Spleen (tissue), 11 donors: ENCODE results near the gene HGS. TPM values are rescaled to one million over a fixed set of nuclear protein-coding genes. Genes with fewer than 3 reads are reported as not detected.
A peak's percentile ranks its signal among the peaks of the same experiment; 100 is the strongest.
"Not testable (repeated sequence)": the region's sequence is repeated elsewhere in the genome, so short reads cannot be mapped to it uniquely, and the experiment has no call there.

Experiments used
- DNase-seq: peaks from one replicate; pipeline ENCODE4 v3.0.0-alpha.2; 2020
- H3K27ac ChIP-seq, 8 donors: fragments of 200-600 bp; sonication (generic) in 7 of 8; 1 replicate in 4 of 8; 2 replicates in 4 of 8; pipeline versions ENCODE4 v1.5.0 to v1.8.0; 2016 to 2021; ENCODE audit warnings: inconsistent platforms in 4 of 8, mild to moderate bottlenecking in 4 of 8, moderate library complexity in 1 of 8
- H3K27me3 ChIP-seq, 7 donors: fragments of 200-600 bp; sonication (generic) in 6 of 7; replicated peaks in 1 of 7; 1 replicate in 4 of 7; 2 replicates in 3 of 7; pipeline versions ENCODE4 v1.5.0 to v1.8.0; 2016 to 2021; ENCODE audit warnings: inconsistent platforms in 3 of 7, mild to moderate bottlenecking in 1 of 7
- H3K36me3 ChIP-seq, 6 donors: fragments of 200-600 bp; sonication (generic) in 5 of 6; 1 replicate in 4 of 6; 2 replicates in 2 of 6; pipeline versions ENCODE4 v1.5.0 to v1.8.0; 2016 to 2021; ENCODE audit warnings: inconsistent platforms in 2 of 6
- H3K4me1 ChIP-seq, 6 donors: fragments of 200-600 bp; sonication (generic) in 5 of 6; 1 replicate in 3 of 6; 2 replicates in 3 of 6; pipeline versions ENCODE4 v1.5.0 to v1.8.0; 2016 to 2021; ENCODE audit warnings: inconsistent platforms in 3 of 6
- H3K4me3 ChIP-seq, 8 donors: fragments of 200-600 bp; sonication (generic) in 7 of 8; 1 replicate in 4 of 8; 2 replicates in 4 of 8; pipeline versions ENCODE4 v1.5.0 to v1.8.0; 2016 to 2021; ENCODE audit warnings: inconsistent platforms in 4 of 8, mild to moderate bottlenecking in 4 of 8, moderate library complexity in 2 of 8
- H3K9me3 ChIP-seq, 8 donors: fragments of 200-600 bp; sonication (generic) in 7 of 8; 1 replicate in 4 of 8; 2 replicates in 4 of 8; pipeline versions ENCODE4 v1.5.0 to v1.8.0; 2016 to 2021; ENCODE audit warnings: inconsistent platforms in 4 of 8
- POLR2A ChIP-seq, 3 donors: fragments of 450-650 bp; IDR thresholded peaks; one replicate each; pipeline ENCODE4 v1.5.1; 2017; ENCODE audit warnings: antibody characterized with exemption in 3 of 3, mild to moderate bottlenecking in 1 of 3
- POLR2AphosphoS5 ChIP-seq, 3 donors: sonication (generic); formaldehyde crosslinking; IDR thresholded peaks; one replicate each; pipeline ENCODE4 v1.5.1; 2017; ENCODE audit warnings: antibody characterized with exemption in 3 of 3
- WGBS, 5 donors: extraction: QIAGEN DNeasy Blood & Tissue Kit in 3 of 5; methylation state at CpG; one replicate each; pipeline versions ENCODE4 v1.1.5 to v1.1.7; 2013 to 2018; 5-methylcytosine and 5-hydroxymethylcytosine counted together
- intact Hi-C: fragments of 100-400 bp; cut with DNase I; formaldehyde crosslinking; loops from one replicate; pipeline ENCODE4 v1.15.0; 2023; ENCODE audit warnings: low total_unique reads
- polyA plus RNA-seq, 3 donors: library from polyadenylated mRNA; stranded (reverse); fragments of 200-250 nt; gene quantifications; one replicate each; pipeline ENCODE4 v1.2.1, GENCODE V29; 2013
- total RNA-seq, 7 donors: library from RNA; depleted of rRNA in 3 of 7; stranded (reverse); fragments of >200 nt in 3 of 7; fragmentation: NEBNext Ultra II Directional in 4 of 7; extraction: Animal tissue kit (Norgen Biotek cat#: 25700) in 4 of 7; gene quantifications; one replicate each; pipeline versions ENCODE4 v1.1.0 to v1.2.1, GENCODE V29; 2016 to 2021
- TF ChIP-seq, protein P1 (sequence below), 11 experiments: fragments of 200-600 bp in 7 of 11; fragments of 450-650 bp in 4 of 11; sonication (generic) in 4 of 11; IDR thresholded peaks in 8 of 11; conservative IDR thresholded peaks in 3 of 11; 1 replicate in 7 of 11; 2 replicates in 4 of 11; pipeline versions ENCODE4 v1.4.0 to v1.8.0; 2016 to 2021; ENCODE audit warnings: antibody characterized with exemption in 11 of 11, inconsistent platforms in 4 of 11, mild to moderate bottlenecking in 1 of 11
- donor health status: healthy with polysubstance abuse.
- donor health status: DM: no; HTN: no; CAD: no; lungs with moderate emphysema.
- donor health status: DM: no; HTN: no; CAD: no.
- donor health status: Bipolar disorder and iron deficiency.
- donor health status: healthy.
- donor health status: DM: no; HTN: no; CAD: no.
- donor health status: DM: yes; HTN: yes; CAD: no.

Gene HGS
- total and polyA plus RNA-seq, 10 donors = 61.3 to 134 (median 106) TPM

DNA sequence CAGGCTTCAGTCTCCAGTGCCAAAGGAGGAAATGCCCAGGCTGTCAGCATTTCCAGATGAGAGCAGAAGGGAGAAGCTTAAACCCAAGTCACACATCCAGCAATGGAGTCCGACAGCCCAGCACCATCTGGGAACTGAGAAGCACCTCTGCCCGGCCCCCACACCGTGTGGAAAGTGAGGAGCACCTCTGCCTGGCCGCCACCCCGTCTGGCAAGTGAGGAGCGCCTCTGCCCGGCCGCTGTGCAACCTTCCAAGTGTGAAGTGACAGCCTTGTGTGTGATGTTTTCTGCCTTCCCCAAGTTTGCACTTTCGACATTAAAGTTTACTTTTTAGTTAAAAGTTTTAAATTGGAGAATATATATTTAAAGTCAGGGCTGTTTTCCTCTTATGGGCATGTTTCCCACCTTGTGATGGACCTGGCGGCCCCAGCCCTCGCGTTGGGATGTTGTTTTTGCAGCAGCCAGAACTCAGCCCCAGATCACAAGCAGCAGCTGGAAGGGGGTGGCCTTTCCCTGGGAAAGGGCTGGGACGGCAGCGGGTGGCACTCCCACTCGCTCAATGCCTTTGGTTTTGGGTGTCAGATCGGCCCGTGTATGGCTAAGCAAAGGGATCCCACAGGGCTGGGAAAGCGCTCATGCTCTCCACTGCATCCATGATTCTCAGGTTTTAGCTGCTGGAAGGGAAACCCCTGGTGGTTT, 10.1 kb upstream of the HGS start:
- peaks cover 0 to 69% (median 55%) of the 10 kb centered on the region in 6 donors for H3K36me3 ChIP-seq
- peaks cover 0 to 35% (median 9%) of the 10 kb centered on the region in 6 donors for H3K4me1 ChIP-seq
- H3K27ac ChIP-seq = no peak overlapping the region
- intact Hi-C loops = no loop called here
- DNase-seq = no peak
- no peak overlapping the region for H3K4me3 ChIP-seq
- no peaks in the 10 kb centered on the region for H3K27me3 ChIP-seq
- no peaks in the 10 kb centered on the region for H3K9me3 ChIP-seq
- WGBS, 5 donors = 85 to 93% (median 89%) methylated on average over 17 to 18 of the region's 18 CpGs
- TF ChIP-seq POLR2A (IDR thresholded peaks at IDR 0.05) (no peak), POLR2AphosphoS5 (IDR thresholded peaks at IDR 0.05) (peak in 1 of 3 donors; percentile 41)

DNA sequence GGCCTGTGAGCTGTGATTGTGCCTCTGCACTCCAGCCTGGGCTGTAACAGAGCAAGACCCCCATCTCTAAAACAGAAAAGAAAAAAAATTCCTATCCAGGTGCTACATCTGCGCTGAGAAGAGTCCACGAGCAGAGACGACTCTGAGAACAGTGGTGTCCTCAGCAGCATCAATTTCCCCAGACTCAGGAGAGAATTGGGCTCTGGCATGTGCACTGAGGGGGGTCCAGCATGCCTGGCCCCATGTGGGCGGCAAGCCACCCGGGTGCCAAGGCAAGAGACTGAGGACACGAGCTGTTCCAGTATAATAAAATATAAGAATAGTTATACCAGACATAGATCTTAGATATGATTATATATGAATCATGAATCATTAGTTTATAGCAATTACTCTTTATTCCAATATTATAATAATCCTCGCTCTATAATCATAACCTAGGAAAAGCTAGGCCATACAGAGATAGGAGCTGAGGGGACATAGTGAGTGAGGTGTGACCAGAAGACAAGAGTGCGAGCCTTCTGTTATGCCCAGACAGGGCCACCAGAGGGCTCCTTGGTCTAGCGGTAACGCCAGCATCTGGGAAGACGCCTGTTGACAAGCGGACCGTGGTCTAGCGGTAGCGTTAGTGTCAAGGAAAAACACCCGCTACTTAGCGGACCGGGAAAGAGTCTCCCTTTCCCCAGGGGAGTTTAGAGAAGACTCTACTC, 8.1 kb upstream of the HGS start:
- H3K4me3 ChIP-seq, H3K9me3 ChIP-seq, DNase-seq, H3K27ac ChIP-seq, H3K27me3 ChIP-seq, intact Hi-C loops: not testable (repeated sequence)
- peak; percentile 11 to 35 (median 34) for TF ChIP-seq POLR2AphosphoS5 (IDR thresholded peaks at IDR 0.05)
- TF ChIP-seq, protein P1, sequence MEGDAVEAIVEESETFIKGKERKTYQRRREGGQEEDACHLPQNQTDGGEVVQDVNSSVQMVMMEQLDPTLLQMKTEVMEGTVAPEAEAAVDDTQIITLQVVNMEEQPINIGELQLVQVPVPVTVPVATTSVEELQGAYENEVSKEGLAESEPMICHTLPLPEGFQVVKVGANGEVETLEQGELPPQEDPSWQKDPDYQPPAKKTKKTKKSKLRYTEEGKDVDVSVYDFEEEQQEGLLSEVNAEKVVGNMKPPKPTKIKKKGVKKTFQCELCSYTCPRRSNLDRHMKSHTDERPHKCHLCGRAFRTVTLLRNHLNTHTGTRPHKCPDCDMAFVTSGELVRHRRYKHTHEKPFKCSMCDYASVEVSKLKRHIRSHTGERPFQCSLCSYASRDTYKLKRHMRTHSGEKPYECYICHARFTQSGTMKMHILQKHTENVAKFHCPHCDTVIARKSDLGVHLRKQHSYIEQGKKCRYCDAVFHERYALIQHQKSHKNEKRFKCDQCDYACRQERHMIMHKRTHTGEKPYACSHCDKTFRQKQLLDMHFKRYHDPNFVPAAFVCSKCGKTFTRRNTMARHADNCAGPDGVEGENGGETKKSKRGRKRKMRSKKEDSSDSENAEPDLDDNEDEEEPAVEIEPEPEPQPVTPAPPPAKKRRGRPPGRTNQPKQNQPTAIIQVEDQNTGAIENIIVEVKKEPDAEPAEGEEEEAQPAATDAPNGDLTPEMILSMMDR (IDR thresholded peaks at IDR 0.05 in 8 of 11, conservative IDR thresholded peaks at IDR 0.05 in 3 of 11) = peak; percentile 44 to 79 (median 67)
- 38 to 49% (median 45%) methylated on average over 18 of the region's 18 CpGs for WGBS, 5 donors
- Histone ChIP-seq H3K4me1 (peaks cover 0 to 18% (median 5%) of the 10 kb centered on the region in 6 donors), H3K36me3 (peaks cover 0 to 67% (median 44%) of the 10 kb centered on the region in 6 donors)

DNA sequence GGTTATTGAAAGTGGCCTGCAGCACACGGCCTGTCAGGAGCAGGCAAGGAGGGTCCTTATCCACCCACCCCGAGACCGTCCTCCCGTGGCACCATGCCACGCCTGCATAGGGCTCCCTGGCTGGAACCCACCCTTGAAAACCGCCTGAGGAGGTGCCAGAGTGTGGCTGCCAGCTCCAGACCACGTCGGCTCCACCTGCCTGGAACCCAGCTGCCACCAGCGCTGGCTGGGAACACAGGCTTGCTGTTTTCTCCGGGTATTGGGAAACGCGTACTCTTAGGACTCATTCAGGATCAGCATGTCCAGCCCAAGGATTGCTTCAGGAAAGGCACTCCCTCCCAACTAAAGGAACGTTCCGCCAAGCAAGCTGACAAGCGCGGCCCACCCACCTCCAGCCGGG, 6.9 kb upstream of the HGS start:
- no peak overlapping the region for H3K27ac ChIP-seq
- no peak overlapping the region for H3K4me3 ChIP-seq
- TF ChIP-seq POLR2AphosphoS5 (IDR thresholded peaks at IDR 0.05) (peak in 1 of 3 donors; percentile 52), POLR2A (IDR thresholded peaks at IDR 0.05) (no peak)
- no peaks in the 10 kb centered on the region for H3K9me3 ChIP-seq
- intact Hi-C loops = no loop called here
- WGBS, 5 donors = 88 to 97% (median 93%) methylated on average over 12 to 17 of the region's 17 CpGs
- peaks cover 0 to 25% (median 8%) of the 10 kb centered on the region in 6 donors for H3K4me1 ChIP-seq
- no peaks in the 10 kb centered on the region for H3K27me3 ChIP-seq
- peaks cover 0 to 67% (median 41%) of the 10 kb centered on the region in 6 donors for H3K36me3 ChIP-seq
- no peak for DNase-seq

DNA sequence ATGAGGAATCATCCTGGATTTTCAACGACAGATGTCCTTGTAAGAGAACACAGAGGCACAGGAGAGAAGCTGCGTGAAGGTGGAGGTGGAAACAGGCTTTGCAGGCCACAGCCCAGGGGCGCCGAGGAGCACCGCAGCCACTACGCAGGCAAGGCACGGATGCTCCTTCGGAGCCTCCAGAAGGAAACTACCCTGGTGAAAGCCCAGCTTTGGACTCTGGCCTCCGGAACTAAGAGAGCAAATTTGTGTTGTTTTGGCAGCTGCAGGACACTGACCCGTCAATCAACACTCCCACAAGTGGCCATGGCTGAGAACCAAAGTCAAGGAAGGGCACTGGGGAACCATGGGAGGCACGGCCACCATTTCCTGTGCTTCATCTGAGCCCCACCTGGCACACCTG, 3.7 kb upstream of the HGS start:
- Histone ChIP-seq H3K9me3 (no peaks in the 10 kb centered on the region), H3K4me1 (peaks cover 14 to 50% (median 29%) of the 10 kb centered on the region in 6 donors), H3K4me3 (no peak overlapping the region), H3K27ac (no peak overlapping the region), H3K27me3 (no peaks in the 10 kb centered on the region), H3K36me3 (peaks cover 0 to 39% (median 13%) of the 10 kb centered on the region in 6 donors)
- intact Hi-C loops = no loop called here
- TF ChIP-seq, protein P1 (IDR thresholded peaks at IDR 0.05 in 8 of 11, conservative IDR thresholded peaks at IDR 0.05 in 3 of 11) = no peak
- no peak for TF ChIP-seq POLR2A (IDR thresholded peaks at IDR 0.05)
- no peak for TF ChIP-seq POLR2AphosphoS5 (IDR thresholded peaks at IDR 0.05)
- no peak for DNase-seq
- 87 to 96% (median 91%) methylated on average over 11 of the region's 11 CpGs for WGBS, 5 donors

DNA sequence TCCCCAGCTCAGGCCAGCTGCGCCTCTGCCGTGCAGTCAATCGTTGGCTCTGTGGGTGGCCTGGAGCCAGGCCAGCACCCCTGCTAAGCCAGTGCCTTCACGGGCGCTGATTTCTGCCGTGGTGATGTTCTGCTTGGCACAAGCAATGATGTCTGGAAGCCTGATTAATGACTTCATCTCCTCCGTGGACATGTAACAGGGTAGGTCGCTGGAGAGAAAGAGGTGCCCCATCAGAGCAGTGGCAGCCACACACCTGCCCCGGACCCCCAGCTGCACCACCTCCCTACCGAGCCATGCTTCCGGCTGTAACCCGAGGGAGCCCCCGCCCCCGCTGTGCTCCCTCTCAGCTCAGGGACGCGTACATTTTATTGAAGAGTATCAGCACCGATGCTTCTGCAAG, 2.1 kb upstream of the HGS start:
- Histone ChIP-seq H3K9me3 (no peaks in the 10 kb centered on the region), H3K36me3 (peaks cover 0 to 50% (median 22%) of the 10 kb centered on the region in 6 donors), H3K27me3 (no peaks in the 10 kb centered on the region), H3K27ac (no peak overlapping the region), H3K4me3 (no peak overlapping the region), H3K4me1 (peaks cover 19 to 50% (median 36%) of the 10 kb centered on the region in 6 donors)
- intact Hi-C loops = no loop called here
- TF ChIP-seq POLR2AphosphoS5 (IDR thresholded peaks at IDR 0.05) (no peak), POLR2A (IDR thresholded peaks at IDR 0.05) (no peak)
- TF ChIP-seq, protein P1 (IDR thresholded peaks at IDR 0.05 in 8 of 11, conservative IDR thresholded peaks at IDR 0.05 in 3 of 11) = no peak
- no peak for DNase-seq
- 84 to 91% (median 89%) methylated on average over 16 to 17 of the region's 17 CpGs for WGBS, 5 donors
